GM21526 (cell line): ENCODE measurements around the gene KCNF1.

Source experiments
- ATAC-seq: cut with Tn5 transposase; IDR thresholded peaks from one replicate; pipeline ENCODE4 v1.9.1; 2021; ENCODE audit warnings: moderate library complexity; ENCODE audit not compliant: unreplicated experiment, low FRiP score

Gene KCNF1

DNA sequence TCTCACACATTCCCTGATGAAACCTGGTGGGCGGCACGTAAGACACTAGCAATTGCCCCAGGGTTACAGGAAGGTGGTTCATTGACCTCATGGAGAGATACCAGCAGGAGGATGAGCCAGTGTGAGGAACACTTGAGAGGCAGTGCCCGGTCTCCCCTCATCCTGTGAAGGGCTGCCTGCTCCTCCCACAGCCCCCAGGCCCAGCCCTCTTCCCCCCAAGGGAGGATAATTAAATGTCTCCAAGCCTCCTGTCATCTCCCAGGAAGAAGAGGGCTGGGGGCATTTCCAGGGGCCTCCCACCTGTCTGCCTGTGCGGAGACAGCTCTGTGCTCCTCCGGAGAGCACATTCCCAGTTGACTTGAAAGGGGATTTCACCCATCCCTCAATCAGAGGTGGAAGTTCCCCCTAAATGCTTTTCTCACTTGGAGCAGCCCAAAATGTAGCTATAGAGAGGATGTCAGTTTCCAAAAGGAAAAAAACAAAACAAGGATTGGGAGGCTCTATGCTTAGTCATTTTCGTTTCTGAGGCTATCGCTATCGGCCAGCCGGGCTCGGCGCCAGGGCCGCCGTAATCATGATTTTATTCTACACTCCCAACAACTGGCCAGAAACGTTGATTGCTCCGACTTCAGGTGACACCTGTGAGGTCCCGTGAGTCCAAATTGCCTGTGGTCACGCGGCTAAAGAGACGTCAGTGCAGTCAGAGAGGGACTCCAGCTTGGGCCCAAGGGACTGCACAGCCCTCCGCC is 7.1 kb downstream of the KCNF1 start:
- ATAC-seq: no peak

DNA sequence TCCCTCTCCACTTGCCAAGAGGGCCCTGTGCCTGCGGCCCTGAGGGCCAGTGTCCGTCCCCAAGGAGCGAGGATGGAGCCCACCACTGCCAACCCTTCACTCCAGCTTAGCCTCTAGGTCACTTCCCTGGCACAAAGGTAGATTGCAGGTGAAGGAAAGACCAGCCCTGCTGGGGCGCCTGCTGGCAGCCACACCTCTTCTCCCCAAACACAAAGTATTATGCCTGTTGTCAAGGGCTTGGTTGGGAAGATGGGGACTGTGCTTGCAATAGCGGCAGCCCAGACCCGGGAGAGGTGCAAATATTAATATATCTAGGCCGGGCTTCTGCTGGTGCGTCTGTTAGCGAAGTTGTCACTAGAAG is 7.7 kb downstream of the KCNF1 start:
- no peak for ATAC-seq

DNA sequence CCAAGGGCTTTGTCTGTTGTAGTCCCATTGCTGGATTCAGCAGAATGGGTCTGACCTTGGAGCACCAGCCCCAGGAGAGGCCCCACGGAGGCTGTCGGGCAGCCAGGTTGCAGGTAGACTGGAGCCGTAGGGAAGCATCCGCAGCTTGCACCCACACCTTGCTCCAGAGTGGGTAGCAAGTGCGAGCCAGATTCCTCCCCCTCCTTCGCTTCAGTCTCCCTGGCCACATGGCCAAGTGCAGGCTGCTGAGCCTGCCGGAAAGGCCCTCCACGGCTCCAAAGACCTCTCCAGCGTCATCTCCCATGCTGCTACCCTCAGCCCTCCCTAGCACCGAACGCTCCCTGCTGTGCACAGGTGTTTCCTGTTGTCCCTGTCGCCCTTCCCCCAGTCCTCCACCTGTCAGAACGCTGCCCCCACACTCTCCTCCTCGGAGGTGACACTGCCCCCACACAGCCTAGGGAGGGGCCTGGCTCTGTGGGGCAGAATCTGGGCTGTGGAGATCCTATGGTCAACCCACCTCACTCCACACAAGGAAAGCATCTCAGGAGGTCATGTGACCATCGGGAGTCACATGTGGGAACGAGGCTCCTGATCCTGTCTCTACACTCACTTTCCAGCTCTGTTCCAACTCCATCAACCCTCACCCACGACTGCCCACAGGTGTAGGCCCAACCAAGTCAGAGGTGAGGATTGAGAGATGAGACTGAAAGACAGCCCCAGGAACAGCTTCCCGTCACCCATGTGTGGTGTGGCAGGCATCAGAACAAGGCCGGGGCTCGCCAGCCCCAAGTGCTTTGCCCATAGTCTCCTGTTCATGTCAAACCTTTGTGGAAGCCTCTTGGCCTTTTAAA is 8.3 kb downstream of the KCNF1 start:
- ATAC-seq: no peak

DNA sequence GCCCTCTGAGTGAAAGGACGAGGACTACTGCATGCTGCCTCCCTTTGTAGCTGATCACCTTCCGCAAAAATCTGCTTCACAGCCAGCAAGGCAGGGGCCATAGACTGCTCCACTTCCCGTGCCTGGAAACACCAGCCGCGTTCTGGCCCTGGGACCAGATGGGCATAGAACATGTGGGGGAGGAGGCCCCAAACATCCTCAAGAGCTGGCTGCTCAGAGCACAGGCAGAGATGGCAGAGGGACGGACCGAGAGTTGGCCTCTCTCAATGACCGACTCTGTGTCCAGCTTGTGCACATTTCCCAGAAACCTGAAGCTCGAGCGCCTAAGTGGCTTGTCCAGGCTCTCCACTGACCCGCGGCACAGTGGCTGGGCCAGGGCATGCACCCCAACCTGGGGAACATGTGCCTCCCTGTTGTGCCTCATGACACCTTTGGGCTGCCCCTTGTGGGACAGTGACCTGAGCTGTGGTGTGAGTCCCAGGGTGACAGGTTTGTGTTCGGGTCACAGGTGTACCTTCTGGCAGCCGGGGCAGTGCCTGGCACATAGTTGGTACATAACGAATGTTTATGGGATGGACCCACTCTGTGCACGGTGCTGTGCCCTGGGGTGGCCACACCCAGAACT is 9.1 kb downstream of the KCNF1 start:
- ATAC-seq: no peak

DNA sequence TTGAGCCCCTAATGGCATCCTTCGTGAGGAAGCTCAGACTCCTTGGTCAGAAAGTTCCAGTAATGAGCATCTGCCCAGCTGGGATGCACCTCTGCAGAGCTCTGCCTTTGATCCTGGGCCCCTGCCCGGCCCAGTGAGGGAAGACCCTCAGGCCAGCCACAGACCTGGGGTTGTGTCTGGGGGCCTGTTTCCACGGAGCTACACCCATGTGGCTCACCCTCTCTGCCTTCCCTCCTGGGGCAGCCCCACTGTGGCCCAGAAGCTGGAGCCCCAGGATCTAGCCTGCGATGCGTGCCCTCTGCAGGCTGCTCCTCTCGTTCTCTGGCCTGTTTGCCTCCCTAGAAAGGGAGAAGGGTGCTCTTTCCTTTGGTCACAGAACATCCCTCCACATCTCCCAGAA is 9.8 kb downstream of the KCNF1 start:
- no peak for ATAC-seq

DNA sequence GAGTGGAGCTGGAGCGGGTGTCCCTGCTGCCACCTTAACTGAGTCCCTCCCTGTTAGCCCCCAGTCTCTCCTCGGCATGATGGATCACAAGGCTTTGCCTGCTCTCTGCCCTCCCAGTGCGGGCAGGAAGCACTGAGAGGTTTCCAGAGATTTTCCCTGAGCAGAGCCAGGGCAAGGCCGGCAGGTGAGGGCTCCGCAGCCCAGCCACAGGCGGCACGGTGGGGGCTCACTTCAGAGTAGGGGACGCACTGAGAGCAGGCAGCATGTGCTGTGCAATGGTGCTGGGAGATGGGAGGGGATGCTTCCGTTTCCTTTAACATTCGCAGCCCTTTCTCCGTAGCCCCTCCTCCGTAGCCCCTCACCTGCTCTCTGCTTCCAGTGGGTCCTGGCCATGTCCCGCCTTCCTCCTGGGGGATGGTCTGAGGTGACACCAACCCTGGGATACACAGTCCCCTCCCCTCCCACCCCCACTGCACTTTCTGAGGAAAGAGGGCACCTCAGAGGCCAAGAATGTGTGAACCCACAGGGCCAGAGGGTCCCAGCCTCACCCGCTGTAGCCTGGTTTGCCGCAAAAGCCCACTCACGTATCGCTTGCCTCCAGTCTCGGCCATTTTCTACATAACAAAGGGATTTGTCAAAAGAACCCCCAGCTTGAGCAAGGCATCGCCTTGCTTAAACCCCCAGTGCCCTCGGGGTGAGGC is 10.7 kb downstream of the KCNF1 start:
- ATAC-seq: no peak

DNA sequence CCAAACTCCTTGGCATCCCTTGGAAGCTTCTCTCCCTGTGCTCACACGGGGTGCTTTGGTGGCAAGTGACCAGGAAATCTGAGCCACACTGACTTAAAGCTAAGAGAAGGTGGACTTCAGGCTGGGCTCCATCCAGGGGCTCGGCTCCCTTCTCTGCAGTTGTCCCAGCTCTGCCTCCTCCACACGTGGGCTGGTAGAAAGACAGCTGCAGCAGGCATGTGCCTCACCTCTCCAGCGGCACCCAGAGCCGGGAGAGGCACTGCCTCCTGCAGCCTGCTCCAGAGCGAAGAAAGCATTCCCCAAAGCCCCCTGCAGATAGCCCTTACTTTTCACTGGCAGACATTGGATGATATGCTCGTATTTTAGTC is 11.3 kb downstream of the KCNF1 start:
- no peak for ATAC-seq

DNA sequence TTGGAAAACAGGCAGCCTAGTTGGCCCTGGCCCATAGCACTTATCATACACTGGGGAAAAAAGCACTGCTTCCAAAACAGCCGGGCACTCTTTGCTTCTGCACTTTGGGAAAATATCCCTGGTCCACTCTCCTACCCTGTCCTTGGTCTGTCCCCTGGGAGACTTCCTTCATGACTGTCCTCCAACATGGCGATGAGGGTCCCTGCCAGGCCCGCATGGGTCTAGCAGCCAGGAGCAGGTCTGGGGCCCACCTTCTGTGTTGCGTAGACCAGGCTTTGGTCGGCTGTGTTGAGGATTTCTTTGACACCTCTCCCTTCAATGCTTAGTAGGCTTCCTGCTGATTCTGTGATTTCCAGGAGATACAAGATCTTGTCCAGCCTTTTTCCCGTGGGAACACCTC is 12.2 kb downstream of the KCNF1 start:
- ATAC-seq: no peak

DNA sequence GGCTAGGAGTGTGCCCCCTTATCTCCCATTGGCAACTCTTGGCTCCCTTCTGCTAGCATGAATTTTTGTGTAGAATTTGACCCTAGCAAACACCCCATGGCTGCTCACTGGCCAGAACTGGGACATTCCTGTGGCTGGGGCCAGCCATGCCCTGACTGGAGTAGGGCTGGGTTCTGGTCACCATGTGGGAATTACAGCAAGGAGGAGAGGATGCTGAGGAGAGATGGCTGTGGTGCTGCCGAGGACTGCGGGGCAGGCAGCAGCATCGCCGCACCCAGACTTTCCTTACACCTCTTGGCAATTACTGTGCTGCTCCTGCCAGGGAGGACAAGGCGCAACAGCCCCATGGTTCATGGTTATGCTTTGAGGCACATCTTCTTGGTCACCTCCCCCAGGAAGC is 12.7 kb downstream of the KCNF1 start:
- ATAC-seq: no peak

DNA sequence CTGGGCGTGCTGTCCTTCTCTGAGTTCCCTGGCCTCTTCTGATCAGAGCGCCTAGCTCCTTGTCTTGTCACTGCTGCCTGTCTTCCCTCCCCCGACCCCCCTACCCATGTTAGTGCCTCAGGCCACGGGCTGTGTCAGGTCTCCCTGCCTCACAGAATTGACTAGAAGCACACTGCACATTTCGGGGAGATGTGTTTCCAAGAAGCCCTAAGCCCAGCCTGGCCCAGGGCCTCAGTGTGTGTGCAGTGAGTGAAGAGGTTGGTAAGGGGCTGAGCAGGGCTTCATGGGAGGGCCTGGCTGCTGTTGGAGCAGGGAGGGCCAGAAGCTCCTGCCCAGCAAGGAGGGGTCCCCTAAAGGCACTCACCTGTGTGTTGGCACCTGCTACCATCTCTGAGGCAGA is 13.1 kb downstream of the KCNF1 start:
- no peak for ATAC-seq

DNA sequence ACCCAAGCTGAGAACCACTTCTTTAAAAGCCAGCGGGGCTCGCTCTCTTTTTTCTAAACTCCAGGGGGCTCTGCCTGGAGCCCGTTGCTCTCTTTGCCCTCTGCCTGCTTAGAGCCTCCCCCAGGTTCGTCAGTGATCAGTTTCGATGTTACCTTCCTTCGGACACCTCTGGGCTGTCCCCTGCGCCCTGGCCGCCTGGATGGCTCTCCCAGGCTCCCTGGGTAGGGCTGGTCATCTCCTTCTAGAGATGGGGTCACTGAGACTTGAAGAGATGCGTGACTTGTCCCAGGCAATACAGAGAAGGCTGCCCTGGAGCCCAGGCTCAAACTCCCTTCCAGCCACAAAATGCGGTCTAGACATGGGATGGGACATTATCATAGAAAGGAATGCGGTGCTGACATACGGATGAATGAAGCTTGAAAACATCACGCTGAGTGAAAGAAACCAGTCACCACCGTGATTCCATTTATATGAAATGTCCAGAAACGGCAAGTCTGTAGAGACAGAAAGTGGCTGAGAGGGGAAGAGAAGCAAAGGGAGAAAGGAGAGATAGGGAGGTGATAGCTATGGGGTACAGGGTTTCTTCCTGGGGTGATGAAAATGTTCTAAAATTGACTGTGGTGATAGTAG is 14.6 kb downstream of the KCNF1 start:
- no peak for ATAC-seq

DNA sequence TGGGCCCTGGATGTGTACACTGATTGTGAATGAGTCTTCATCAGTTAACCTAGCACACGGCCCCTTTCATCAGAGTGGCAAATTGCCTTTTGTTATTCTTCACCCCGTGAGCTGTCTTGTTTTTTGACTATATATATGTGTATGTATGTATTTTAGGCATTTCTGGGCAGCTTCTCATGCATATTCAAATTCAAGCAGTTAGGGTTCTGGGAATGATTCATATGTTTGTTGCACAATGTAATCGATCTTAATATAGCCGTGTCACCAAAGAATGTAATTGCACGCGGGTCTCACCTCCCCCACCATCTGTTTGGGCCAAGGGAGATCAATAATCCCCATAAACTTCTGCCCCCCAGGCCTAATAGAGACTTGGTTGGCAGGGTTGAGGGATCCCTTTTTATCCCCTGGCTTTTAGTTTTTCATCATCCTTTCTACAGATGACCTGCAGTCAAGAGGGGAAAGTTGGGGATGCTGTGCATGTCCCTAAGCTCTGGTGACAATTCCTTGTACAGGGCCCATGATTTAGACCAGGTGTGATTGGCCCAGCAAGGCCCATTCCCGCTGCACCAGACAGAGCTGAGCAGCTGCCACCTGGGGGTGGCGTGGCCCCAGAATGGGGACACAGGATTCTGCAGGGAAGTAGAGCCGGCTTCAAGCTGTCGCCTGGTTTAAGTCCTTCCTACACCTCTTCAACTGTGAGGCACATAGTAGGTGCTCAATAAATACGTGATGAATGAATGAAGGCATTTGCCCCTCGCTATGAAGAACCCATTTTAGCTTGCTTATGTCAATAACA is 19.2 kb downstream of the KCNF1 start:
- ATAC-seq: no peak

DNA sequence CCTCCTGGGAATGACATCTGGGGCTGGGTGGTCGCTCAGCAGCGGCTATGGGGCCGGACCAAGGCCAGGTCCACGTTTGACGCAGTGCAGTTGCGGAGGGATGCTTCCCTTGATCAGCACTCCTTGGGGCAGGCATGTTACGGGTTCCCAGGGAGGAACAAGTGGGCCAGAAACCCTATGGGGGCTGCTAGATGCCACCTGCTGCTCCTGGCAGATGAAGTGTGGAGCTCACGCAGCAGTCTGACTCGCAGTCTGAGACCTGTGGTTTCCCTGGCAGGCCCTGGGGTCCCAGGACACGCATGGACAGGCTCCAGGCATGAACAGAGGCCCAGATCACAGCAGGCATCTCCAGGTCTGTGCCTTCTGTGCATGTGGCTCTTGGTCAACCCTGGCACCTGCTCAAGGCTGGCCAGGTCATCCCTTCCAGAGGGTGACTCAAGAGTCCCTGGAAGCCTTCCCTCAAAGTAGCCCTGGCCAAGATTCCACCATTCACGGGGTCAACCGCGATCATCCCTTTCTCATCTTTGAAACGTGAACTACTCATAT is 20.0 kb downstream of the KCNF1 start:
- ATAC-seq: no peak

DNA sequence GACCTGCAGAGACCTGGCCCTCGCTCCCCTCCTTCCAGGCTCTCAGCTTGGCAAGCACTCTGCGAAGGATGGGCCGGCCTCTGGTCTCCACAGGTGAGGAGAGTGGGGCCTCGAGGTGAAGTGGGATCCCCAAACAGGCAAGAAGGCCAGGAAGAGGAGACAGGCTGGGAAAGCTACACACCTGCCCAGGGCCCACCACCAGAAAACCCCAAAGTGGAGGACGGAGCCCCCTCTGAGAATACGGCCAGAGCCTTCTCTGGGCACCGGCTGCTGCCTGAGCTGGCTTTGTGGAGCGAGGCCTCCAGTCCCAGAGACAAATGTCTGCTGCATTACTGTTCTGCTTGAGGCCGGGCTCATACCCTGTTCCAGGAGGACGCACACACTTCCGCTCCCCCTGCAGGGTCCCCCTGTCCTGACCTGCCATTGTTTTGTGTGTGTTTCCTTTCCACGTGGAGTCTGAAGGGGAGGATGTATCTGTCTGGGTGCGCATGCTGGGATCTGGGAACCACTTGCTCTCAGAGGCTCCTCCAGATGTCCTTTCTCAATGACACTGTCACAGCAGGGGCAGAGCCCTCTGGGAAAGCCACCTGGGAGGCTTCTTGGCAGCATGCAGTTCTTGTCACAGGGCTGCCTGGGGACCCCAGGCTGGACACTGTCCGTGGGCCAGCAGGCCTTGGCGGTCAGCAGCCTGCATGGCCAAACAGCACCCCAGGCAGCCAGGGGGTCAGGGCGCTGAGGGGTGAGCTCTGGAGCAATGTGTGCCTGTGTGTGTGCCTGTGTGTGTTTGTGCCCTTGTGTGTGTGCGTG is 20.8 kb downstream of the KCNF1 start:
- no peak for ATAC-seq

DNA sequence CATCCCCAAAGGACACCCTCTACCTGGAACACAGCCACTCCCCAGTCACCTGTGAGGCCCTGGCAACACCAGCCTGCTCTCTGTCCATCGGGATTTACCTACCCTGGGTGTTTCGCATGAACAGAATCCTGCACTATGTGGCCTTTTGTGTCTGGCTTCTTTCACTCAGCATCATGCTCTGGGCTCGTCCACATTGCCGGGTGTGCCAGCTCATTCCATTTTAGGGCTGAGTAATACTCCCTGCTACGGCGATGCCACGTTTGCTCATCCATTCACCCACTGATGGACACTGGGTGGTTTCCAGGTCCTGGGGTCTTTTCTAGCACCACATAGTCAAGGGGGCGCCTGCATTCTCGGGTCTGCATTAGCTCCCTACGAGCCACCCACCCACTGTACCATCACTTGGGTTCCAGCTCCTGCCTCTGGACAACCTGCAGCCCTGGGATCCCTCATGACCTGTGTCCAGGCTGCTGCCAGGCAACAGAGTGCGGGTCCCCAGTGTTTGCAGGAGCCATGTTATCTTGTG is 22.0 kb downstream of the KCNF1 start:
- ATAC-seq: no peak

DNA sequence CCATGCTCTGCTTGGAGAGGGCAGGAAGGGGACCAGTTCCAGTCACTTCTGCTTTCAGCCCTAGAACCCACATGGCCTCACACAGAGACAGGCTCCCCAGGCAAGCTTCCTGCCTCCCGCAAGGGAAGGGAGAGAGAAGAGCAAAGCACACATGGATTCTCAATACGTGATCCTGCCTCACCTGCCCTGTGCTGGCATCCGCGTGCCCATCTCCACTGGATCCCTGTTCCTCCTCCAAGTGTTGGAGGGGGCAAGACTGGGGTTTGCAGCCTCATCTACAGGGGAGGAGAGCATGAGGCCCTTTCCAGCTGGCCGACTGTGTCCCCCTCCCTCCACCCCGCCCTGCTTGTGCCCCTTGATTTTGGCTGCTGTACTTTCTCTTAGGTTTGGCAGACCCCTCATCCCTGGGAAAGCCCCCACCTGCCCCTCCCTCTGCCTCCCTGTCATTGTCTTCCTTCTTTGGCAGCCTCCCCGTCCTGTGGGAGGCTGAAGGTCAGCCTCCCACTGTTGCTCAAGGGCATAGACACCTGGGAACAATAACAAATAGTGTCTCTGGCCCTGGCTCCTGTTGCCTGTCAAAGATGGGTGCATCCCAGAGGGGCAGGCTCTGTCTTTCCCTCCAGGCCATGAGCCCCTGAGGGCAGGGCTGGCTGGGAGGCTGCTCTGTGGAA is 22.7 kb downstream of the KCNF1 start:
- ATAC-seq: no peak

DNA sequence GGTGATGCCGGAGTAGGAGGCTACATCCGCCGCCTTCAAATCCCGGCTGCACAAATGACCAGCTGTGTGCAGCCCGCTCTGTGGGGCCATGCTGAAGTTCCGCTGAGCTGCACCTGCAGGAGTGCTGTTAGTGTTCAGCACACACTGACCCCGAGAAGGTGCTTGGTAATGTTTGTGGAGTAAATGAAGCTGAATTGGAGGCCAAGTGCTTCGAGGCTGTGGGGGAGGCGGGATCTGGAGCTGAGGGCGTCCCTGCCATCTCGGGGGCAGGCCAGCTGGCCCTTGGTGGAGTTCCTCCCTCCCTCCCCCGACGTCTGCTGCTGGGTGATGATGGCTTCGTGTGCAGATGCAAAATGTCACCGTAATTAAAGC is 23.2 kb downstream of the KCNF1 start:
- ATAC-seq: no peak

DNA sequence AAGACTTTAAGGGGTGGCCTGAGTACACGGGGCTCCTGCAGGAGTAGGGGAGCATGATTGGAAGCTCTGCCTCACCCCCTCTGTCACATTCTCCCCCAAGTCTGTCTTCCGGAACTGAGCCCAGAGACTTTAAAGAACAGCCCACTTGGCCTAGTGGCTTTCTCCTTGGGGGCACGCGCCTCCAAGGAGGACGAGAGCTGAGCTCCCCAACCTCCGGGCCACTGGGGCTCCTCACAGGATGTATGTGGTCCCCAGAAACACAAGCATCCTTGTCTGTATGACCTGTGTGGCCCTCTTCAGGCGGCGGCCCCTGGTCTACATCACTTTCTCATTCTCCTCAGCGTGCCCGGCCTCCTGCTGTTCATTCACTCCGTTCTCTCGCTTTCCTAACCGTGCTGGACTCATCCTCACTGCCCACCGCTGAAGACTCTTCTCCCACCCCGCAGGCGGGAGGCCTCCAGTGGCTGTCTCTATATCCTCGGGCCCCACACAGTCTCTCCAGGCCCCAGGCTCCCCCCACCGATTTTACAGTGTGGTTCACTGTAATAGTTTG is 23.7 kb downstream of the KCNF1 start:
- no peak for ATAC-seq
